ENCODE results near the gene GPR45. TPM values are rescaled to one million over a fixed set of nuclear protein-coding genes. Genes with fewer than 3 reads are reported as not detected.

Gene GPR45
- total RNA-seq, 1 experiment from 2014 or later, result not detected

GRCh38 chr2:105231232-105231619 lies 10.3 kb upstream of the GPR45 start:
- DNase-seq (ENCODE audit: low spot score) (no peak), ATAC-seq (no peak)
- H3K9me3 Mint-ChIP-seq, result peaks cover 3% of the 10 kb centered on the region; the same call in 1 of the 2 replicates
- no peaks in the 10 kb centered on the region for H3K36me3 Mint-ChIP-seq
- TF ChIP-seq NFE2L1 (CRISPR knock-in tag; IDR thresholded peaks at IDR 0.05), result no peak
- no peak overlapping the region for H3K27ac Mint-ChIP-seq
- H3K4me1 Mint-ChIP-seq, result peaks cover 9% of the 10 kb centered on the region; the same call in 1 of the 2 replicates
- ChIA-PET POLR2A (interaction anchor here (0.7 kb wide), 1 partner anchor 10 kb away, joined by 5 read pairs; no protein-coding TSS in a partner anchor), CTCF (interaction anchor here (1.0 to 2.0 kb wide), 2 partner anchors 13 to 116 kb away, joined by 4 to 7 read pairs; no protein-coding TSS in a partner anchor)
- peaks cover 5% of the 10 kb centered on the region for H3K27me3 Mint-ChIP-seq (ENCODE audit: low read depth)
- H3K4me3 Mint-ChIP-seq, result no peak overlapping the region

GRCh38 chr2:105235388-105236059 lies 6.0 kb upstream of the GPR45 start:
- TF ChIP-seq CTCF (IDR thresholded peaks at IDR 0.05), result peak; percentile 71
- no peak for TF ChIP-seq CBFB (CRISPR knock-in tag; IDR thresholded peaks at IDR 0.05; ENCODE audit: low read depth)
- no peak overlapping the region for H3K4me3 Mint-ChIP-seq
- ATAC-seq (peak; percentile 80), DNase-seq (ENCODE audit: low spot score) (peak; percentile 88)
- H3K9me3 Mint-ChIP-seq, result no peaks in the 10 kb centered on the region
- H3K27ac Mint-ChIP-seq, result no peak overlapping the region
- H3K27me3 Mint-ChIP-seq (ENCODE audit: low read depth), result peaks cover 29% of the 10 kb centered on the region
- H3K36me3 Mint-ChIP-seq, result no peaks in the 10 kb centered on the region
- ChIA-PET CTCF (interaction anchor here (0.6 to 7.7 kb wide), 41 partner anchors 8 to 362 kb away, joined by 3 to 200 read pairs (median 4); partner anchors contain the start of genes MRPS9 and TGFBRAP1), POLR2A (no interaction called here)
- peaks cover 20% of the 10 kb centered on the region for H3K4me1 Mint-ChIP-seq

GRCh38 chr2:105236060-105236424 lies 5.5 kb upstream of the GPR45 start:
- ATAC-seq (no peak), DNase-seq (ENCODE audit: low spot score) (no peak)
- no peak overlapping the region for H3K27ac Mint-ChIP-seq
- no peaks in the 10 kb centered on the region for H3K9me3 Mint-ChIP-seq
- CTCF ChIA-PET, result interaction anchor here (0.6 to 7.7 kb wide), 40 partner anchors 8 to 362 kb away, joined by 3 to 200 read pairs (median 4); partner anchors contain the start of genes MRPS9 and TGFBRAP1
- H3K27me3 Mint-ChIP-seq (ENCODE audit: low read depth), result peaks cover 29% of the 10 kb centered on the region
- H3K36me3 Mint-ChIP-seq, result no peaks in the 10 kb centered on the region
- H3K4me3 Mint-ChIP-seq, result no peak overlapping the region
- no peak for TF ChIP-seq PREB (CRISPR knock-in tag; IDR thresholded peaks at IDR 0.05; ENCODE audit: borderline replicate concordance)
- no peak for TF ChIP-seq ELF4 (CRISPR knock-in tag; IDR thresholded peaks at IDR 0.05; ENCODE audit: low read depth)
- no peak for TF ChIP-seq ZNF671 (CRISPR knock-in tag; IDR thresholded peaks at IDR 0.05)
- TF ChIP-seq MXD4 (CRISPR knock-in tag; IDR thresholded peaks at IDR 0.05; ENCODE audit: borderline replicate concordance), result no peak
- TF ChIP-seq FOXP4 (CRISPR knock-in tag; IDR thresholded peaks at IDR 0.05), result no peak
- no peak for TF ChIP-seq CBFB (CRISPR knock-in tag; IDR thresholded peaks at IDR 0.05; ENCODE audit: low read depth)
- TF ChIP-seq ATF3 (CRISPR knock-in tag; conservative IDR thresholded peaks at IDR 0.05), result no peak
- TF ChIP-seq ZNF416 (CRISPR knock-in tag; IDR thresholded peaks at IDR 0.05), result no peak
- no peak for TF ChIP-seq SOX15 (CRISPR knock-in tag; IDR thresholded peaks at IDR 0.05)
- TF ChIP-seq NFATC4 (CRISPR knock-in tag; IDR thresholded peaks at IDR 0.05), result no peak
- TF ChIP-seq ZSCAN18 (CRISPR knock-in tag; IDR thresholded peaks at IDR 0.05), result no peak
- TF ChIP-seq ZNF512 (CRISPR knock-in tag; IDR thresholded peaks at IDR 0.05; ENCODE audit: borderline replicate concordance), result no peak
- TF ChIP-seq EMX1 (CRISPR knock-in tag; IDR thresholded peaks at IDR 0.05), result no peak
- TF ChIP-seq ATF2 (CRISPR knock-in tag; IDR thresholded peaks at IDR 0.05; ENCODE audit: borderline replicate concordance, low read depth), result no peak
- TF ChIP-seq PRRX2 (CRISPR knock-in tag; IDR thresholded peaks at IDR 0.05), result no peak
- no peak for TF ChIP-seq NR1H2 (CRISPR knock-in tag; IDR thresholded peaks at IDR 0.05)
- TF ChIP-seq JUN (CRISPR knock-in tag; IDR thresholded peaks at IDR 0.05), result no peak
- POLR2A ChIA-PET, result no interaction called here
- H3K4me1 Mint-ChIP-seq, result peaks cover 20% of the 10 kb centered on the region
